Lung (tissue), 12 donors: ENCODE results near the gene ZNF521. TPM values are rescaled to one million over a fixed set of nuclear protein-coding genes. Genes with fewer than 3 reads are reported as not detected.
A peak's percentile ranks its signal among the peaks of the same experiment; 100 is the strongest.

Source experiments
- ATAC-seq: fragments of 200-7000 bp; cut with Tn5 transposase; one replicate; pipeline ENCODE4 v1.9.1; 2020; ENCODE audit warnings: moderate number of reproducible peaks; ENCODE audit not compliant: insufficient read depth, low FRiP score
- DNase-seq, 3 donors: peaks; one replicate each; pipeline ENCODE4 v3.0.0-alpha.2; 2013 to 2017
- H3K27ac ChIP-seq, 2 donors: one replicate each; pipeline ENCODE4 v1.5.1; 2013; ENCODE audit warnings: mild to moderate bottlenecking in 2 of 2, moderate library complexity in 2 of 2, control low read depth in 1 of 2, inconsistent platforms in 1 of 2, low read depth in 1 of 2, low read length in 1 of 2
- H3K27me3 ChIP-seq, 3 donors: one replicate each; pipeline ENCODE4 v1.5.1; 2013; ENCODE audit warnings: low read length in 2 of 3; ENCODE audit not compliant: control insufficient read depth in 3 of 3, insufficient read depth in 3 of 3
- H3K36me3 ChIP-seq, 4 donors: one replicate each; pipeline ENCODE4 v1.5.1; 2013; ENCODE audit warnings: low read length in 4 of 4, mild to moderate bottlenecking in 1 of 4, moderate library complexity in 1 of 4; ENCODE audit not compliant: control insufficient read depth in 4 of 4, insufficient read depth in 4 of 4
- H3K4me1 ChIP-seq, 5 donors: one replicate each; pipeline ENCODE4 v1.5.1; 2013; ENCODE audit warnings: low read length in 5 of 5, mild to moderate bottlenecking in 2 of 5, moderate library complexity in 1 of 5; ENCODE audit not compliant: control insufficient read depth in 5 of 5, insufficient read depth in 5 of 5
- H3K4me3 ChIP-seq: one replicate; pipeline ENCODE4 v1.5.1; 2013; ENCODE audit warnings: mild to moderate bottlenecking, control low read depth, moderate library complexity
- H3K9ac ChIP-seq, 2 donors: one replicate each; pipeline ENCODE4 v1.5.1; 2013; ENCODE audit warnings: low read length in 2 of 2, control low read depth in 1 of 2; ENCODE audit not compliant: insufficient read depth in 1 of 2
- H3K9me3 ChIP-seq, 4 donors: one replicate each; pipeline ENCODE4 v1.5.1; 2013; ENCODE audit warnings: low read length in 3 of 4, mild to moderate bottlenecking in 1 of 4, moderate library complexity in 1 of 4; ENCODE audit not compliant: control insufficient read depth in 4 of 4, insufficient read depth in 3 of 4
- WGBS, 2 donors: extraction: QIAGEN DNeasy Blood & Tissue Kit; methylation state at CpG; one replicate each; pipeline ENCODE4 v1.1.7; 2013; 5-methylcytosine and 5-hydroxymethylcytosine counted together
- polyA plus RNA-seq, 2 donors: library from polyadenylated mRNA; stranded (reverse); fragments of 200-250 nt; gene quantifications; one replicate each; pipeline ENCODE4 v1.2.1, GENCODE V29; 2013
- total RNA-seq, 2 donors: library from RNA; depleted of rRNA in 1 of 2; stranded (reverse); fragments of >200 nt in 1 of 2; gene quantifications; one replicate each; pipeline ENCODE4 v1.2.1, GENCODE V29; 2014 to 2021
- TF ChIP-seq, protein P1 (sequence below): IDR thresholded peaks from 2 replicates; pipeline ENCODE4 v1.5.1; 2012; ENCODE audit warnings: mild to moderate bottlenecking; ENCODE audit errors: control extremely low read depth, extremely low read depth
- donor health status: control.
- donor health status: control.
- donor health status: Bipolar disorder and iron deficiency.
- donor health status: healthy.
- donor health status: DM: yes; HTN: yes; CAD: no.

Gene ZNF521
- total and polyA plus RNA-seq, 4 donors = 1.5 to 48.8 (median 10.7) TPM

DNA sequence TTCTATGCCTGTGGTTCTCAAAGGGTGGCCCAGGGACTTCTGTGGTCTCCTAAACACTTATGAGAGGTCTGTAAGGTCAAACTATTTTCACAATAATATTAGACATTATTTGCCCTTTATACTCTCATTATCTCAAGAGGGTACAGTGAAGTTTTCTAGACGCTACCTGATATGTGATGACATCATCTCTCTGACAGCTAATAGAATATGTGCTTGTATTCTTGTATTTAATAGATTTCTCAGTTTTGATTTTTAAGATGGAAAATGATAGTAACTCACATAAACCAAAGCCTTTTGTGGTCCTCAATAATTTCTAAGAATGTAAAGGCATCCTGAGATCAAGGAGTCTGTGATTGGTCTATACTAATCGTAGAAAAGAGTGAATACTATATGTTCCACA, 265.1 kb downstream of the ZNF521 start:
- H3K27ac ChIP-seq = no peak overlapping the region
- H3K9me3 ChIP-seq = no peaks in the 10 kb centered on the region
- DNase-seq (no peak), ATAC-seq (no peak)
- peaks cover 0 to 32% (median 12%) of the 10 kb centered on the region in 4 donors for H3K36me3 ChIP-seq
- H3K27me3 ChIP-seq = no peaks in the 10 kb centered on the region
- H3K4me1 ChIP-seq = no peaks in the 10 kb centered on the region
- 90 to 93% methylated on average over 2 of the region's 2 CpGs for whole genome bisulfite sequencing, 2 donors
- no peak overlapping the region for H3K4me3 ChIP-seq
- TF ChIP-seq, protein P1, sequence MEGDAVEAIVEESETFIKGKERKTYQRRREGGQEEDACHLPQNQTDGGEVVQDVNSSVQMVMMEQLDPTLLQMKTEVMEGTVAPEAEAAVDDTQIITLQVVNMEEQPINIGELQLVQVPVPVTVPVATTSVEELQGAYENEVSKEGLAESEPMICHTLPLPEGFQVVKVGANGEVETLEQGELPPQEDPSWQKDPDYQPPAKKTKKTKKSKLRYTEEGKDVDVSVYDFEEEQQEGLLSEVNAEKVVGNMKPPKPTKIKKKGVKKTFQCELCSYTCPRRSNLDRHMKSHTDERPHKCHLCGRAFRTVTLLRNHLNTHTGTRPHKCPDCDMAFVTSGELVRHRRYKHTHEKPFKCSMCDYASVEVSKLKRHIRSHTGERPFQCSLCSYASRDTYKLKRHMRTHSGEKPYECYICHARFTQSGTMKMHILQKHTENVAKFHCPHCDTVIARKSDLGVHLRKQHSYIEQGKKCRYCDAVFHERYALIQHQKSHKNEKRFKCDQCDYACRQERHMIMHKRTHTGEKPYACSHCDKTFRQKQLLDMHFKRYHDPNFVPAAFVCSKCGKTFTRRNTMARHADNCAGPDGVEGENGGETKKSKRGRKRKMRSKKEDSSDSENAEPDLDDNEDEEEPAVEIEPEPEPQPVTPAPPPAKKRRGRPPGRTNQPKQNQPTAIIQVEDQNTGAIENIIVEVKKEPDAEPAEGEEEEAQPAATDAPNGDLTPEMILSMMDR = no peak
- H3K9ac ChIP-seq = no peak overlapping the region

DNA sequence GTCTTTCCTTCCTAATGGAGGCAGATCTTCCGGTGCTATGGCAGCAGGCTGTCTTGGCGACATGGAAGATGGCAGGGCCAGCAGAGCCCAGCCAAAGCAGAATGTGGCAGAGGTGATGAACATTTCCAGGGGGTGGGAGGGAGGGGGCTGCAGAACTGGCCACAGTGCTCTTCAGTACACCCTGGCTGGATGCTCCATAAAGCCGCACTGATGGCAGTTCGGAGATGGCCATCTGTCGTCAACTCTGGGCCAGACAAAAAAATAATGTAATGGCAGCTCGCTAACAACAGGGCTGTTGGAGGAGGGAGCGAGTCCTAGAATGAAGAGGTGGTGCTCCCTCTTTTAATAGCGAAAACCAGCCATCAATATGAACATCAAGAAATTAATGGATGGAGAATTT, 271.0 kb downstream of the ZNF521 start:
- Histone ChIP-seq H3K9ac (no peak overlapping the region), H3K36me3 (peaks cover 0 to 9% (median 2%) of the 10 kb centered on the region in 4 donors), H3K4me1 (peaks cover 0 to 36% (median 16%) of the 10 kb centered on the region in 5 donors), H3K4me3 (no peak overlapping the region), H3K9me3 (no peaks in the 10 kb centered on the region), H3K27me3 (no peaks in the 10 kb centered on the region), H3K27ac (no peak overlapping the region)
- TF ChIP-seq, protein P1 = no peak
- ATAC-seq (no peak), DNase-seq (no peak)
- WGBS, 2 donors = 98% methylated on average over 8 of the region's 8 CpGs

DNA sequence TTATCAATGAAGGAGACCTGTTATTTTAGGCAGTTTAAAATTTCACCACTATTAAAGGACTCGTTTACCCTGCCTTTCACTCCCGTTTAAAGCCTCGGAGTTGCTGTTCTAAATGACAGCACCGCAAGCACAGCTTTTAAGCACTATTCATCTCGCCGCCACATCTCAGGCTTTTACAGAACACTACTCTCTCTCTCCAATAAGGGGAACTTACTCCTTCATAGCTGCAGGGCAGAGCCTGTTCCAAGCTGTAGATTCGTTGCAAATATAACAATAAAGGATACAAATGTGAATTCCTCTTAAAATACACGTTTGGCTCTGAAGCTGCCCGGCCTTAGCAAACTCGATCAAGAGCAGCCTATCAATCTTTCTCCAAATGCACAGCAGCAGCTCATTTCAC, 271.8 kb downstream of the ZNF521 start:
- 71 to 75% methylated on average over 10 of the region's 10 CpGs for WGBS, 2 donors
- Histone ChIP-seq H3K9ac (no peak overlapping the region), H3K36me3 (peaks cover 0 to 9% (median 2%) of the 10 kb centered on the region in 4 donors), H3K27ac (no peak overlapping the region), H3K4me3 (no peak overlapping the region), H3K27me3 (no peaks in the 10 kb centered on the region), H3K4me1 (peaks cover 0 to 44% (median 22%) of the 10 kb centered on the region in 5 donors), H3K9me3 (no peaks in the 10 kb centered on the region)
- TF ChIP-seq, protein P1 = no peak
- no peak for ATAC-seq
- DNase-seq = peak in 2 of 3 donors; percentile 37 to 57
